K562 (cell line): Measurements from ENCODE around the gene TMEM156. TPM values are rescaled to one million over a fixed set of nuclear protein-coding genes. Genes with fewer than 3 reads are reported as not detected.

ENCODE experiments used
- ATAC-seq: fragments of 200-7000 bp; cut with Tn5 transposase; 3 replicates; pipeline ENCODE4 v1.9.1; 2020; ENCODE audit warnings: moderate library complexity
- BruUV-seq: library from RNA; stranded (reverse); fragments of 400-500 nt; replicated peaks from 2 replicates; lab custom pipeline; 2021; lab: Mats Ljungman, UMichigan
- CTCF ChIA-PET: fragments of 300-600 bp; formaldehyde crosslinking; extraction: SDS; loops from one replicate; lab custom pipeline; 2021; ENCODE audit warnings: low intra/inter-chr PET ratio; lab: Yijun Ruan, JAX
- POLR2A ChIA-PET: fragments of 300-600, 350-650 bp; sonication (Branson Sonifier 250); formaldehyde crosslinking; extraction: SDS; loops from one replicate; lab custom pipeline; 2021; ENCODE audit warnings: antibody characterized with exemption, inconsistent platforms; lab: Yijun Ruan, JAX
- DNase-seq, 4 experiments: peaks; one replicate each; pipeline versions ENCODE4 v3.0.0 to v3.0.0-alpha.2; 2011 to 2018; ENCODE audit warnings: low spot score in 3 of 4, mixed read lengths in 3 of 4; ENCODE audit errors: extremely low read depth in 1 of 4
- FAIRE-seq: peaks from 2 replicates; lab custom pipeline; 2011; peaks lifted over from hg19 to GRCh38; lab: Jason Lieb, UNC
- H2AFZ ChIP-seq: 2 replicates; pipeline ENCODE4 v1.6.0; 2011; ENCODE audit warnings: low read depth, low read length, control low read depth, inconsistent platforms
- H3K27ac ChIP-seq: fragments of 200-600 bp; 3 replicates; pipeline ENCODE4 v1.8.0; 2011; ENCODE audit warnings: low read depth, mild to moderate bottlenecking, control low read depth, inconsistent platforms, low read length, moderate library complexity, mixed read lengths; ENCODE audit errors: extremely low read depth
- H3K27me3 ChIP-seq, 2 experiments: fragments of 300-600 bp in 1 of 2; 2 replicates in 1 of 2; 3 replicates in 1 of 2; pipeline versions ENCODE4 v1.6.0 to v1.8.0; 2011; ENCODE audit warnings: inconsistent platforms in 2 of 2, low read length in 2 of 2, mild to moderate bottlenecking in 1 of 2, mixed read lengths in 1 of 2, moderate library complexity in 1 of 2; ENCODE audit not compliant: control insufficient read depth in 2 of 2, insufficient read depth in 2 of 2
- H3K36me3 ChIP-seq: fragments of 300-600 bp; 3 replicates; pipeline ENCODE4 v1.8.0; 2011; ENCODE audit warnings: mild to moderate bottlenecking, low read length, inconsistent platforms; ENCODE audit not compliant: control insufficient read depth, insufficient read depth
- H3K4me1 ChIP-seq, 2 experiments: fragments of 200-600 bp in 1 of 2; replicated peaks in 1 of 2; 2 replicates in 1 of 2; 3 replicates in 1 of 2; pipeline versions ENCODE4 v1.5.1 to v1.8.0; 2011; ENCODE audit warnings: inconsistent platforms in 2 of 2, low read length in 2 of 2, mild to moderate bottlenecking in 1 of 2, mixed read lengths in 1 of 2, moderate library complexity in 1 of 2; ENCODE audit not compliant: control insufficient read depth in 2 of 2, insufficient read depth in 2 of 2
- H3K4me2 ChIP-seq: 2 replicates; pipeline ENCODE4 v1.6.1; 2011; ENCODE audit warnings: low read length, control low read depth, inconsistent platforms, mixed read lengths; ENCODE audit not compliant: insufficient read depth
- H3K4me3 ChIP-seq: fragments of 200-600 bp; sonication (generic), shearing (Covaris generic); 2 replicates; pipeline ENCODE4 v1.5.1; 2016; ENCODE audit warnings: control low read depth, inconsistent platforms
- H3K79me2 ChIP-seq: fragments of 200-600 bp; 3 replicates; pipeline ENCODE4 v1.8.0; 2011; ENCODE audit warnings: low read length, inconsistent platforms; ENCODE audit not compliant: control insufficient read depth, insufficient read depth
- H3K9ac ChIP-seq, 2 experiments: 2 replicates each; pipeline versions ENCODE4 v1.6.0 to v1.6.1; 2011; ENCODE audit warnings: low read depth in 2 of 2, low read length in 2 of 2, control low read depth in 1 of 2, inconsistent platforms in 1 of 2, mild to moderate bottlenecking in 1 of 2, mixed read lengths in 1 of 2; ENCODE audit not compliant: insufficient read depth in 1 of 2
- H3K9me1 ChIP-seq: one replicate; pipeline ENCODE4 v1.6.0; 2011; ENCODE audit warnings: inconsistent platforms, mild to moderate bottlenecking, low read length, moderate library complexity; ENCODE audit not compliant: control insufficient read depth, insufficient read depth
- H3K9me3 ChIP-seq: replicated peaks from 2 replicates; pipeline ENCODE4 v1.5.1; 2011; ENCODE audit warnings: low read depth, low read length, inconsistent platforms; ENCODE audit not compliant: control insufficient read depth, insufficient read depth
- H4K20me1 ChIP-seq: replicated peaks from 2 replicates; pipeline ENCODE4 v1.6.1; 2011; ENCODE audit warnings: low read length, inconsistent platforms, mixed read lengths; ENCODE audit not compliant: control insufficient read depth, insufficient read depth
- AFF4 ChIP-seq: sonication (generic); formaldehyde crosslinking; IDR thresholded peaks from 2 replicates; pipeline ENCODE4 v1.8.0; 2023; ENCODE audit warnings: mild to moderate bottlenecking, missing genetic modification reagents
- BCOR ChIP-seq: fragments of 450-650 bp; IDR thresholded peaks from 2 replicates; pipeline ENCODE4 v1.6.1; 2016
- ETV6 ChIP-seq, 3 experiments: fragments of 150-350 bp in 1 of 3; sonication (generic) in 1 of 3; formaldehyde crosslinking in 1 of 3; IDR thresholded peaks; 2 replicates each; pipeline versions ENCODE4 v1.6.1 to v1.8.0; 2014 to 2022; ENCODE audit warnings: borderline replicate concordance in 2 of 3, low read depth in 2 of 3, antibody characterized with exemption in 1 of 3, low read length in 1 of 3, mild to moderate bottlenecking in 1 of 3, missing genetic modification reagents in 1 of 3
- TSC22D4 ChIP-seq: fragments of 450-650 bp; IDR thresholded peaks from 2 replicates; pipeline ENCODE4 v1.6.1; 2016; ENCODE audit warnings: missing genetic modification characterization, missing biosample characterization, control low read depth
- XRCC3 ChIP-seq: fragments of 450-650 bp; IDR thresholded peaks from 2 replicates; pipeline ENCODE4 v1.6.1; 2017; ENCODE audit warnings: mild to moderate bottlenecking, moderate library complexity
- ZNF184 ChIP-seq: sonication (generic); formaldehyde crosslinking; IDR thresholded peaks from 2 replicates; pipeline ENCODE4 v1.5.0; 2020; ENCODE audit warnings: missing genetic modification reagents
- ZNF449 ChIP-seq: fragments of 250-450 bp; sonication (Bioruptor Pico); IDR thresholded peaks from 2 replicates; pipeline ENCODE4 v1.8.0; 2022; ENCODE audit warnings: moderate library complexity, mild to moderate bottlenecking, inconsistent platforms
- WGBS: fragments of 100-300 bp; shearing (Covaris generic); methylation state at CpG from one replicate; pipeline ENCODE4 v1.1.6; 2016; ENCODE audit warnings: low coverage, mixed read lengths; ENCODE audit not compliant: insufficient coverage; ENCODE audit errors: missing lambda C conversion rate; 5-methylcytosine and 5-hydroxymethylcytosine counted together
- in situ Hi-C: fragments of 300-500 bp; cut with MboI; formaldehyde crosslinking; loops from 4 replicates; pipeline ENCODE4 v1.15.0; 2018; ENCODE audit warnings: inconsistent platforms, mixed read lengths
- intact Hi-C: fragments of 100-400 bp; cut with micrococcal nuclease; formaldehyde crosslinking; loops from 2 replicates; pipeline ENCODE4 v1.14.2; 2022
- polyA plus RNA-seq, 8 experiments: library from polyadenylated mRNA; depleted of rRNA in 4 of 8; stranded (reverse) in 5 of 8; unstranded in 3 of 8; fragments of >200 nt; fragmentation: Nextera tagmentation in 2 of 8; fragmentation: Illumina TruSeq in 1 of 8; extraction: Ambion mirVana in 2 of 8; extraction: Trizol in 1 of 8; gene quantifications; 2 replicates each; pipeline versions ENCODE4 v1.2.1 to v1.2.3, GENCODE V29; 2011 to 2014; ENCODE audit warnings: inconsistent platforms in 1 of 8, missing spikeins in 1 of 8
- total RNA-seq, 7 experiments: library from RNA; depleted of rRNA in 6 of 7; stranded (reverse); fragments of >200 nt in 6 of 7; fragmentation: Illumina TruSeq in 2 of 7; extraction: Trizol in 2 of 7; gene quantifications; 2 replicates each; pipeline versions ENCODE4 v1.2.1 to v1.2.3, GENCODE V29; 2011 to 2021; ENCODE audit warnings: low replicate concordance in 1 of 7

Gene TMEM156
- total and polyA plus RNA-seq, 9 of the 15 experiments (the other 6 are each of a cell fraction or from before 2014, with no cell fraction given) = 3.5 to 9.6 (median 6.4) TPM

GRCh38 chr4:38928568-38928967 lies 103.6 kb downstream of the TMEM156 start:
- H4K20me1 ChIP-seq = no peaks in the 10 kb centered on the region
- no peak for DNase-seq
- in situ Hi-C loops (no loop called here), intact Hi-C loops (no loop called here)
- BruUV-seq = no TSS peak
- no peaks in the 10 kb centered on the region for H3K36me3 ChIP-seq
- CTCF ChIA-PET = no interaction called here
- no peak overlapping the region for H2AFZ ChIP-seq
- POLR2A ChIA-PET = interaction anchor here (0.6 to 1.3 kb wide), 3 partner anchors 11 to 86 kb away, joined by 3 to 4 read pairs (median 3); no protein-coding TSS in a partner anchor
- no peaks in the 10 kb centered on the region for H3K27me3 ChIP-seq
- no peak for ATAC-seq
- no peak for FAIRE-seq
- no peaks in the 10 kb centered on the region for H3K9me3 ChIP-seq
- no peak overlapping the region for H3K27ac ChIP-seq
- H3K4me3 ChIP-seq = no peak overlapping the region
- H3K9ac ChIP-seq = no peak overlapping the region
- 32% methylated on average over 3 of the region's 3 CpGs for WGBS
- no peaks in the 10 kb centered on the region for H3K79me2 ChIP-seq
- peaks cover 0 to 3% of the 10 kb centered on the region in 2 experiments; a peak in 1 of 5 replicates for H3K4me1 ChIP-seq
- H3K4me2 ChIP-seq = no peak overlapping the region
- TF ChIP-seq AFF4 (CRISPR knock-in tag) (no peak), ZNF184 (CRISPR knock-in tag) (no peak), ZNF449 (CRISPR knock-in tag) (no peak), XRCC3 (no peak), BCOR (no peak), ETV6 (IDR thresholded peaks at IDR 0.05; ENCODE audit: borderline replicate concordance in 1 of 2, low read depth in 2 of 2, low read length in 1 of 2) (no peak), ETV6 (CRISPR knock-in tag; IDR thresholded peaks at IDR 0.05; ENCODE audit: borderline replicate concordance) (no peak), TSC22D4 (tag) (no peak)
- TF ChIP-seq, all 486 proteins: peak for 0
- H3K9me1 ChIP-seq = no peaks in the 10 kb centered on the region
